Measurements from ENCODE around the gene CLVS2.

Gene CLVS2

GRCh38 chr6:123028263-123028662, 32.2 kb downstream of the CLVS2 start:
- no peak for DNase-seq

- no peak for DNase-seq
Measured at GRCh38 chr6:123030282-123030681, 34.2 kb downstream of the CLVS2 start.

GRCh38 chr6:123036648-123037047, 40.6 kb downstream of the CLVS2 start:
- no peak for DNase-seq

- no peak for DNase-seq
Measured at GRCh38 chr6:123039431-123039830, 43.4 kb downstream of the CLVS2 start.

- no peak for DNase-seq
Measured at GRCh38 chr6:123042401-123042800, 46.4 kb downstream of the CLVS2 start.

GRCh38 chr6:123044341-123044860, 48.4 kb downstream of the CLVS2 start:
- no peak for DNase-seq

- DNase-seq = no peak
Measured at GRCh38 chr6:123053602-123054225, 57.7 kb downstream of the CLVS2 start.

GRCh38 chr6:123055256-123055655, 59.2 kb downstream of the CLVS2 start:
- DNase-seq = no peak

- DNase-seq = no peak
Measured at GRCh38 chr6:123062670-123063069, 66.6 kb downstream of the CLVS2 start.

- DNase-seq = no peak
Measured at GRCh38 chr6:123064038-123064437, 68.0 kb downstream of the CLVS2 start.

- no peak for DNase-seq
Measured at GRCh38 chr6:123074616-123075015, 78.6 kb downstream of the CLVS2 start.

GRCh38 chr6:123085403-123085802, 89.4 kb downstream of the CLVS2 start:
- DNase-seq = no peak

GRCh38 chr6:123089226-123089625, 93.2 kb downstream of the CLVS2 start:
- DNase-seq = no peak

- DNase-seq = no peak
Measured at GRCh38 chr6:123091091-123091895, 95.3 kb downstream of the CLVS2 start.

GRCh38 chr6:123091896-123092271, 95.8 kb downstream of the CLVS2 start:
- no peak for DNase-seq

GRCh38 chr6:123094795-123095194, 98.8 kb downstream of the CLVS2 start:
- no peak for DNase-seq

GRCh38 chr6:123105561-123105960, 109.5 kb downstream of the CLVS2 start:
- DNase-seq = no peak

- DNase-seq = no peak
Measured at GRCh38 chr6:123116370-123116769, 120.3 kb downstream of the CLVS2 start.

GRCh38 chr6:123117145-123117908, 121.3 kb downstream of the CLVS2 start:
- no peak for DNase-seq

- DNase-seq = no peak
Measured at GRCh38 chr6:123118811-123119210, 122.8 kb downstream of the CLVS2 start.
